ENCODE results near the gene AFF3.
"Not testable (repeated sequence)": the region's sequence is repeated elsewhere in the genome, so short reads cannot be mapped to it uniquely, and the experiment has no call there.

Gene AFF3

GRCh38 chr2:100142393-100142792 lies at the start of gene AFF3:
TSS of gene AFF3 (minus strand) at chr2:100142590. CDS start at chr2:100104454, 38,136 bp downstream.
- no peak for DNase-seq

GRCh38 chr2:100189387-100189786 lies 47.0 kb upstream of the AFF3 start:
- DNase-seq = no peak

- DNase-seq = no peak
These were observed 45.9 kb upstream of the AFF3 start for GRCh38 chr2:100188326-100188725.

GRCh38 chr2:100186126-100186525 lies 43.7 kb upstream of the AFF3 start:
- no peak for DNase-seq

- DNase-seq = no peak
These were observed 43.1 kb upstream of the AFF3 start for GRCh38 chr2:100185516-100185915.

GRCh38 chr2:100185105-100185504 lies 42.7 kb upstream of the AFF3 start:
- no peak for DNase-seq

GRCh38 chr2:100184055-100184737 lies 41.8 kb upstream of the AFF3 start:
- DNase-seq = no peak

- DNase-seq = no peak
These were observed 40.3 kb upstream of the AFF3 start for GRCh38 chr2:100182494-100183361.

GRCh38 chr2:100180503-100180902 lies 38.1 kb upstream of the AFF3 start:
- no peak for DNase-seq

GRCh38 chr2:100179806-100180205 lies 37.4 kb upstream of the AFF3 start:
- DNase-seq = no peak

- no peak for DNase-seq
These were observed 36.5 kb upstream of the AFF3 start for GRCh38 chr2:100178864-100179263.

GRCh38 chr2:100178085-100178788 lies 35.8 kb upstream of the AFF3 start:
- no peak for DNase-seq

- no peak for DNase-seq
These were observed 34.5 kb upstream of the AFF3 start for GRCh38 chr2:100176925-100177324.

GRCh38 chr2:100174026-100174431 lies 31.6 kb upstream of the AFF3 start:
- DNase-seq = no peak

- no peak for DNase-seq
These were observed 24.3 kb upstream of the AFF3 start for GRCh38 chr2:100166701-100167100.

GRCh38 chr2:100163605-100164004 lies 21.2 kb upstream of the AFF3 start:
- no peak for DNase-seq

- peak in 1 of 2 donors; percentile 32 for DNase-seq
These were observed 19.7 kb upstream of the AFF3 start for GRCh38 chr2:100161945-100162620.

- DNase-seq = no peak
These were observed 18.0 kb upstream of the AFF3 start for GRCh38 chr2:100160396-100160795.

- not testable (repeated sequence) for DNase-seq
These were observed 9.4 kb upstream of the AFF3 start for GRCh38 chr2:100151832-100152231.

GRCh38 chr2:100151310-100151709 lies 8.9 kb upstream of the AFF3 start:
- no peak for DNase-seq

- DNase-seq = no peak
These were observed 6.5 kb upstream of the AFF3 start for GRCh38 chr2:100148883-100149282.

GRCh38 chr2:100146657-100146960 lies 4.2 kb upstream of the AFF3 start:
- no peak for DNase-seq
